GM12874 (cell line): ENCODE measurements around the gene BRD2.
A peak's percentile ranks its signal among the peaks of the same experiment; 100 is the strongest.

Source experiments
- TF ChIP-seq, protein P1 (sequence below): IDR thresholded peaks from 2 replicates; pipeline ENCODE4 v1.5.1; 2011; ENCODE audit warnings: low read depth, mild to moderate bottlenecking, control low read depth, low read length, moderate library complexity; ENCODE audit not compliant: insufficient read depth

The BRD2 gene

DNA sequence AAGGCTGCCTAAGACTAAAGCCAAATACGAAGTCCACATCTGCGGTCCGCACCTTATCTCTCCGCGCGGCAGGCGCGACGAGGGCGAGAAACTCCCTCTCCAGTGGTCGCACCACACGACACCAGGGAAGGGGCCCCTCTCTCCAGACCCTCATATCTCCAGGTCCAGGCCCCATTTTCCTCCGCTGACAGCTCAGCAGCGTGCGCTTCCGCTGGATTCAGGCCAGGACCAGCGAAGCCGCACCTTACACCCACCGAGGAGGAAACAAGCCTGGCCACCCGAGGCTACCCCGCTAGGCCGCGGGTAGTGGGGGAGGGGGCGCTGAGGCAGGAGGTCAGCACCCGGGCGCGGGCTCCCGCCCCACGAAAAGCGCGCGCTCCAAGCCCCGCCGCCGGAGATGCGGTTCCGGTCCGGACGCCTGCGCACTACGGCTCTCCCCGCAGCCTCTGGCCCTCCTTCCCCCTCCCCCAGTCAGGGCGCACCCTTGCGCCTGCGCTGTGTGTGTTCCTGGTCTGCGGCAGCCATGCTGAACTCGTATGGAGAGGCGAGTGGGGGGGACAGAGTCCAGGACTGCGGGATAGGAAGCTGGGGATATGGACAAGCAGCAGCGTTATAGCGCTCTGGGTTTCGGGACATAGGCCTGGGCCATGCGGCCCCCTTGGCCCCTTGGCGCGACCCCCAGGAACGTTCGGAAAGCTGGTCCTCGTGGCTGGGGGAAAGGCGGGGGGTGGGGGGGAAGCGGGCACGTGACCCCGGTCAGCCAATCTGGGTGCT, at the start of gene BRD2:
Gene BRD2, plus strand, starts transcription at position 502 of the 774 bp plus-strand sequence. CDS start 4,305 bp downstream, outside the sequence.
- TF ChIP-seq, protein P1, sequence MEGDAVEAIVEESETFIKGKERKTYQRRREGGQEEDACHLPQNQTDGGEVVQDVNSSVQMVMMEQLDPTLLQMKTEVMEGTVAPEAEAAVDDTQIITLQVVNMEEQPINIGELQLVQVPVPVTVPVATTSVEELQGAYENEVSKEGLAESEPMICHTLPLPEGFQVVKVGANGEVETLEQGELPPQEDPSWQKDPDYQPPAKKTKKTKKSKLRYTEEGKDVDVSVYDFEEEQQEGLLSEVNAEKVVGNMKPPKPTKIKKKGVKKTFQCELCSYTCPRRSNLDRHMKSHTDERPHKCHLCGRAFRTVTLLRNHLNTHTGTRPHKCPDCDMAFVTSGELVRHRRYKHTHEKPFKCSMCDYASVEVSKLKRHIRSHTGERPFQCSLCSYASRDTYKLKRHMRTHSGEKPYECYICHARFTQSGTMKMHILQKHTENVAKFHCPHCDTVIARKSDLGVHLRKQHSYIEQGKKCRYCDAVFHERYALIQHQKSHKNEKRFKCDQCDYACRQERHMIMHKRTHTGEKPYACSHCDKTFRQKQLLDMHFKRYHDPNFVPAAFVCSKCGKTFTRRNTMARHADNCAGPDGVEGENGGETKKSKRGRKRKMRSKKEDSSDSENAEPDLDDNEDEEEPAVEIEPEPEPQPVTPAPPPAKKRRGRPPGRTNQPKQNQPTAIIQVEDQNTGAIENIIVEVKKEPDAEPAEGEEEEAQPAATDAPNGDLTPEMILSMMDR, result no peak

GRCh38 chr6:32920715-32921114, 47.7 kb upstream of the BRD2 start:
- TF ChIP-seq, protein P1, result no peak

DNA sequence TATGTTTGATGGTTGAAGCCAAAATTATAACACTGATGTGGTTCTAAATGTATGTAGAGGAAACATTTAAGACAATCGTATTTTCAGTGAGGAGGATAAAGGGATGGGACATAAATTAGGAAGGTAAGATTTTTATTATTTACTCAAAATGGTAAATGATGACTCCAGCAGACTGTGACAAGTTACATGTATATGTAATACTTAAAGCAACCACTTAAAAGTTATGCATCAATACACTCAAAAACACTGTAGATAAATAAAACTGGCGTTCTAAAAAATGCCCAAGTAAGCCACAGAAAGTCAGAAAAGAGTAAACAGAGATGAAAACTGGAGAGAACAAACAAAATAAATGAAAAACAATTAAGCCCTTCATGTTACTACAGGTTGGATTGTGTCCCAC, 46.3 kb upstream of the BRD2 start:
- TF ChIP-seq, protein P1, result no peak

GRCh38 chr6:32931211-32931610, 37.2 kb upstream of the BRD2 start:
- TF ChIP-seq, protein P1, result no peak

DNA sequence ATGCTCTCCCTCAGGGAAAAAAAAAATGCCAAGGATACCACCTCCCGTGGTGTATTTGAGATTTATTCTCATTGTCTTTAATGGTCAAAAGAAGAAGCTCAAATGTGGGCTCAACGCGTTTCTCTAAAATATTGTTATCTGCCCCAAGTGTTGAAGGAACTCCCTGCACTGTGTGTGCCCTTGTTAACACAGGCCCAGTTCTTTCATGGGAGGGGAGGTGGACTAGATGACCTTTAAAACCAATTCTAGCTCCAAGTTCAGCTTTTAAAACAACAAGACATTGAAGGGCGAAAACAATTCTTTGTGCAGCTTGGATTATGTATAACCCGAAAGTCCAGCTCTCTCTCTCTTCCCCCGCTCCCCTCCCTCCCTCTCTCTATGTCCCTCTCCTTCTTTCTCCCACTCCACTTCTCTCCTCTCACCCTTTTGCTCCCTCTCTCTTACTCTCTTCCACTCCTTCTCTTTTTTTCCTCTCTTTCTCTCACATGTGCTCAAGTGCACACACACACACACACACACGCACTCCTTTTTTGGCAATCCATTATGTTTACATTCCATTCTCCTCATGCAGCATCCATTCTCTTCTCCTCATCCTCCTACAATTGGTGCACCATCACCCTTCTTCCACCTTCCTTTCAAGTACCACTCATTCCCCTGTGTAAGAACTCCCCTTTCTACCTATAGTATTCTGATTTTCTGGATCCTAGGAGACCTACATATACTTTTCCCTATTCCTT, 36.1 kb upstream of the BRD2 start:
- TF ChIP-seq, protein P1, result no peak

DNA sequence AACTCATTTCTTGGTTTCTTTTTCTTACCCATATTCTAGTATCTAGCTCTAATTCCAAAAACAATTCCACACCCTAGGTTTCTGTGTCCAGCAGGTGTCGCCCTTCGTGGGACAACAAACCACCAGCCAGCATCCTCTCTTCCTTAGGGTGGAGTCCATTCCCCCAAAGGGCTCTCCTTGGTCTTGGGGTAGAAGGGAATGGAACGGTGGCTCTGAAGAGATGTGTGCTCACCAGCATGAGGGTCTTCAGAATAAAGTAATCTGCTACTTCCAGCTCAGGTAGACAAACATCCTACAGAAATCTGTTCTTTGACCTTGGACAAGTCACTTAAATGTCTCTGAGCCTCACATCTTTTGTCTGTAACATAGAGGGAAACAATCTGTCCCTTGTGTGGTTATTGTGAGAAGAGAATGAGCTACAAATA, 34.7 kb upstream of the BRD2 start:
- TF ChIP-seq, protein P1, result peak; percentile 67

DNA sequence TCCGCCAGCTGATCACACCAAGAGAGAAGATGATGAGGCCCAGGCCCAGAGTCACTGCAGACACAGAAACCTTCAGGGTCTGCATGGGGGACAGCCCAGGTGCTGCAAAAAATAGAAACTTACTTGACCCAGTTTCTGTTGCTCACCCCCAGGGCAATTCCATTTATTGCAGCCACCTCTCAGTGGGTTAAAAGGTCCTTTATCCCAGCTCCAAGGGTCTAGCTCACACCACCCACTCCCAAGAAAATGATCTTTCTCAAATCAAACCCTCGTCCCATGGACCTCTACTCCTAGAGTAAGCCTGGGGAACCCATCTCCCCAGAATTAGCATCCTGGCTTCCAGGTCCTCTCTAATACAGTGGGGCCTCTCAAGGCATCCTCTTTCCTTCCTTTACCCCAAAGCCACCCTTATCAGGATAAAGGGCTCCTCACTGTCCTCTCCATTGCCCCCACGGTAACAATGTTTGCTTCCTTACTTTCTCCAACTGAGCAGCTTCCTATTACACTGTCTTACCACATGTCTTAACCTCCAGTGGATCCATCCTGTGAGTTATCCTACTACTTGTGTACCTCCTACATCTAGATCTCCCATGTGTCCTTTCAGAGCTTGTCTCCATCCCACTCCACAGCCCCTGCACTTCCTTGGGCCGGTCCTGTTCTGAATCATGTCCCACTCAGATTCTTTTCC, 32.7 kb upstream of the BRD2 start:
- TF ChIP-seq, protein P1, result no peak
